ENCODE results near the gene FN1.

FN1 gene

GRCh38 chr2:215431778-215432758 is 3.8 kb downstream of the FN1 start:
- no peaks in the 10 kb centered on the region for H3K36me3 ChIP-seq (ENCODE audit: control insufficient read depth, insufficient read depth, low read length)
- 97 to 98% methylated on average over 5 to 6 of the region's 7 CpGs for whole genome bisulfite sequencing, 2 experiments

DNA sequence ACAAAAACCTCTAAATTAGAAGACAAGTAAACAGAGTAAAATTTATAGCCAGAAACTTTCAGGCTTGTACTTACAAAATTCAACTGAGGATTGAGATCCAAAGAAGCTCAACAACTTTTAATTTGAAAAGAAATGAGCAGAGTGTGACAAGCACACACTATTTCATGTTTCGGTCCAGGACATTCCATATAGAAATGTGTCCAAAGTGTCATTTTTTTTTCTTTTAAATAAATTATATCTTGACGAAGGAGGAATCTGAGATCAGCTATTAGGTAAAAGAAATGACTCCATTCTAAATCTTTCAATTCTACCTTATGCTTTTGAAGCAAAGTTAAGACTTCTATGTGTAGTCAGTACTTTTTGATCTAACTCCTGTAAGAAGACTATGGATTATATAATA is 4.6 kb downstream of the FN1 start:
- H3K9me3 ChIP-seq (ENCODE audit: control insufficient read depth, low read length) = no peaks in the 10 kb centered on the region
- H3K27me3 ChIP-seq (ENCODE audit: control insufficient read depth, insufficient read depth, low read length, poor library complexity, severe bottlenecking) = peaks cover 7% of the 10 kb centered on the region
- 90% methylated on average over 1 of the region's 2 CpGs; no CpG with 5 or more reads in 1 of the 2 experiments for WGBS, 2 experiments
- H3K4me1 ChIP-seq (ENCODE audit: control insufficient read depth, insufficient read depth, low read length) = no peaks in the 10 kb centered on the region
- no peak overlapping the region for H3K27ac ChIP-seq (ENCODE audit: insufficient read depth, low read depth, low read length, poor library complexity, severe bottlenecking)
- H3K4me3 ChIP-seq (ENCODE audit: insufficient read depth, low read depth, low read length) = no peak overlapping the region
- H3K36me3 ChIP-seq (ENCODE audit: control insufficient read depth, insufficient read depth, low read length) = no peaks in the 10 kb centered on the region

More at GRCh38 chr2:215431778-215432758, 3.8 kb downstream of the FN1 start:
- peaks cover 8% of the 10 kb centered on the region for H3K27me3 ChIP-seq (ENCODE audit: control insufficient read depth, insufficient read depth, low read length, poor library complexity, severe bottlenecking)
- no peaks in the 10 kb centered on the region for H3K9me3 ChIP-seq (ENCODE audit: control insufficient read depth, low read length)
- no peak overlapping the region for H3K4me3 ChIP-seq (ENCODE audit: insufficient read depth, low read depth, low read length)
- no peak overlapping the region for H3K27ac ChIP-seq (ENCODE audit: insufficient read depth, low read depth, low read length, poor library complexity, severe bottlenecking)
- no peaks in the 10 kb centered on the region for H3K4me1 ChIP-seq (ENCODE audit: control insufficient read depth, insufficient read depth, low read length)

DNA sequence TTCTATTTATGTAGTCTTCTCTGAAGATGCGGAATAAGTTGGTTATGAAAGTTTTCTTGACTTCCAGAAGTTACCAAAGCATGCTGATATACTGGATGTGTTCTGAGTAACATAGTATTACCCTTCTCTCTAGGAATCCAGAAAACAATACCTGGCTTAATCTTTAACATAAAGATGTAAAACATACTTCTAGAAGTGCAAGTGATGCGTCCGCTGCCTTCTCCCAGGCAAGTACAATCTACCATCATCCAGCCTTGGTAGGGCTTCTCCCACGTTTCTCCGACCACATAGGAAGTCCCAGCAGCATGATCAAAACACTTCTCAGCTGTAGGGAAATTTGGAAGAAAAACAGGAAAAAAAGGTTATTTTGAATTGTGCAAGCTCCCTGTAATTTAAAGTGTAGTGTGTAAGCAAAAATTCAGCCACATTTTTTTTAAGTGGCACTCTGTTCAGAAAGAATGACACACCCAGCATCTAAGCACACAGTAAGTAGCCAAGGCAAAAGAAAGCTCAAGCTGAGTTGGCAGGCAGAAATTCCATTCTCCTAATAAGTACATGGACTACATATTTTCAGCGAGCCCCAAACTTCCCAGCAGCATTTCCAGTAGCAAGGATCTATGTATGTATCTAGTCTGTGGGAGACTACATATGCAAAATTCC is 5.2 kb downstream of the FN1 start:
- no peaks in the 10 kb centered on the region for H3K9me3 ChIP-seq (ENCODE audit: control insufficient read depth, low read length)
- H3K4me1 ChIP-seq (ENCODE audit: control insufficient read depth, insufficient read depth, low read length) = no peaks in the 10 kb centered on the region
- WGBS, 2 experiments = 94 to 99% methylated on average over 5 to 6 of the region's 6 CpGs
- H3K4me3 ChIP-seq (ENCODE audit: insufficient read depth, low read depth, low read length) = no peak overlapping the region
- H3K27me3 ChIP-seq (ENCODE audit: control insufficient read depth, insufficient read depth, low read length, poor library complexity, severe bottlenecking) = peaks cover 7% of the 10 kb centered on the region
- H3K36me3 ChIP-seq (ENCODE audit: control insufficient read depth, insufficient read depth, low read length) = no peaks in the 10 kb centered on the region
- H3K27ac ChIP-seq (ENCODE audit: insufficient read depth, low read depth, low read length, poor library complexity, severe bottlenecking) = no peak overlapping the region

DNA sequence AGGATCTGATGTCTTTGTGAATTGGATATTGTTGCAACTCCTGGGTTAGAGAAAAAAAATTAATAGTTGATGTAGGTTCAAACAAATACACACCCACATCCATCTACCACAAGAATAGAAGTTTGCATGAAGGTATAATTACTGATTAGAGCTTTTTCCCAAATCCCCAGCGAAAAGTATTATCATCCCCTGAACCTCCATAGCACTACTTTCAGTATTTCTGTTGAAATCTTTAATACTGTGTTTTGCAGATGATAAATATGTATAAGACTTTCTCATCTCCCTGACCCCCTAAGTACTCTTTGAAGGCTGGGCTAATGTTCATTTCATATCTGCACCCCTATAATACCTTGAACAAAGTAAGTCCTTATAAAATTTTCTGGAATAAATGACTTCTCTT is 6.4 kb downstream of the FN1 start:
- Histone ChIP-seq H3K36me3 (ENCODE audit: control insufficient read depth, insufficient read depth, low read length) (no peaks in the 10 kb centered on the region), H3K27me3 (ENCODE audit: control insufficient read depth, insufficient read depth, low read length, poor library complexity, severe bottlenecking) (no peaks in the 10 kb centered on the region), H3K4me3 (ENCODE audit: insufficient read depth, low read depth, low read length) (no peak overlapping the region)

GRCh38 chr2:215428060-215428910 is 7.6 kb downstream of the FN1 start:
- no peak overlapping the region for H3K4me3 ChIP-seq (ENCODE audit: insufficient read depth, low read depth, low read length)
- 95 to 97% methylated on average over 19 of the region's 19 CpGs for WGBS, 2 experiments
- H3K27me3 ChIP-seq (ENCODE audit: control insufficient read depth, insufficient read depth, low read length, poor library complexity, severe bottlenecking) = no peaks in the 10 kb centered on the region
- no peaks in the 10 kb centered on the region for H3K9me3 ChIP-seq (ENCODE audit: control insufficient read depth, low read length)
- no peak overlapping the region for H3K27ac ChIP-seq (ENCODE audit: insufficient read depth, low read depth, low read length, poor library complexity, severe bottlenecking)
- H3K36me3 ChIP-seq (ENCODE audit: control insufficient read depth, insufficient read depth, low read length) = peaks cover 2% of the 10 kb centered on the region
- H3K4me1 ChIP-seq (ENCODE audit: control insufficient read depth, insufficient read depth, low read length) = no peaks in the 10 kb centered on the region

More for the DNA sequence above, 6.4 kb downstream of the FN1 start:
- Histone ChIP-seq H3K4me1 (ENCODE audit: control insufficient read depth, insufficient read depth, low read length) (no peaks in the 10 kb centered on the region), H3K27ac (ENCODE audit: insufficient read depth, low read depth, low read length, poor library complexity, severe bottlenecking) (no peak overlapping the region), H3K9me3 (ENCODE audit: control insufficient read depth, low read length) (no peaks in the 10 kb centered on the region)
- 100% methylated on average over 1 of the region's 1 CpG; no CpG with 5 or more reads in 1 of the 2 experiments for WGBS, 2 experiments

GRCh38 chr2:215427585-215427984 is 8.3 kb downstream of the FN1 start:
- no peaks in the 10 kb centered on the region for H3K9me3 ChIP-seq (ENCODE audit: control insufficient read depth, low read length)
- H3K27ac ChIP-seq (ENCODE audit: insufficient read depth, low read depth, low read length, poor library complexity, severe bottlenecking) = no peak overlapping the region
- 96% methylated on average over 5 of the region's 5 CpGs; no CpG with 5 or more reads in 1 of the 2 experiments for WGBS, 2 experiments
- H3K27me3 ChIP-seq (ENCODE audit: control insufficient read depth, insufficient read depth, low read length, poor library complexity, severe bottlenecking) = no peaks in the 10 kb centered on the region
- H3K36me3 ChIP-seq (ENCODE audit: control insufficient read depth, insufficient read depth, low read length) = peaks cover 3% of the 10 kb centered on the region
- no peak overlapping the region for H3K4me3 ChIP-seq (ENCODE audit: insufficient read depth, low read depth, low read length)
- no peaks in the 10 kb centered on the region for H3K4me1 ChIP-seq (ENCODE audit: control insufficient read depth, insufficient read depth, low read length)

GRCh38 chr2:215425021-215425782 is 10.7 kb downstream of the FN1 start:
- WGBS, 2 experiments = 88 to 95% methylated on average over 11 of the region's 11 CpGs
- H3K4me3 ChIP-seq (ENCODE audit: insufficient read depth, low read depth, low read length) = no peak overlapping the region

GRCh38 chr2:215423928-215424540 is 11.8 kb downstream of the FN1 start:
- Histone ChIP-seq H3K9me3 (ENCODE audit: control insufficient read depth, low read length) (no peaks in the 10 kb centered on the region), H3K27me3 (ENCODE audit: control insufficient read depth, insufficient read depth, low read length, poor library complexity, severe bottlenecking) (no peaks in the 10 kb centered on the region), H3K4me1 (ENCODE audit: control insufficient read depth, insufficient read depth, low read length) (no peaks in the 10 kb centered on the region), H3K36me3 (ENCODE audit: control insufficient read depth, insufficient read depth, low read length) (peaks cover 5% of the 10 kb centered on the region), H3K4me3 (ENCODE audit: insufficient read depth, low read depth, low read length) (no peak overlapping the region), H3K27ac (ENCODE audit: insufficient read depth, low read depth, low read length, poor library complexity, severe bottlenecking) (no peak overlapping the region)
- WGBS, 2 experiments = 95 to 96% methylated on average over 12 of the region's 12 CpGs

More at GRCh38 chr2:215425021-215425782, 10.7 kb downstream of the FN1 start:
- Histone ChIP-seq H3K9me3 (ENCODE audit: control insufficient read depth, low read length) (no peaks in the 10 kb centered on the region), H3K36me3 (ENCODE audit: control insufficient read depth, insufficient read depth, low read length) (peaks cover 3% of the 10 kb centered on the region), H3K27ac (ENCODE audit: insufficient read depth, low read depth, low read length, poor library complexity, severe bottlenecking) (no peak overlapping the region), H3K27me3 (ENCODE audit: control insufficient read depth, insufficient read depth, low read length, poor library complexity, severe bottlenecking) (no peaks in the 10 kb centered on the region), H3K4me1 (ENCODE audit: control insufficient read depth, insufficient read depth, low read length) (no peaks in the 10 kb centered on the region)

DNA sequence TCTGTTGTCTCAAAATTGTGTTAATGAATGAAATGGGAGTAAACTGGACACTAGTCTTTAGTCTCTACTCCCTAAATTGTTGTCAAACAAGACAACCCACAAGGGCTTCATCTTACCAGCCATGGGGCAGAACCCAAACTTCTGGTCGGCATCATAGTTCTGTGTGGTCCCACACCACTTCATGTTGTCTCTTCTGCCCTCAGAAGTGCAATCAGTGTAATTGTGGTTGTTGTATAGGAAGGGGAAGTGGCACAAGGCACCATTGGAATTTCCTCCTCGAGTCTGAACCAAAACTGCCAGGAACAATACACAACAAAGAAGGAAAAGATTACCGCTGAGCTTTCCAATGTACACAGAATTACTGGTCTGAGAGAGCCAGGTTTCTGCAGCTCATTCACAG is 12.6 kb downstream of the FN1 start:
- H3K27ac ChIP-seq (ENCODE audit: insufficient read depth, low read depth, low read length, poor library complexity, severe bottlenecking) = no peak overlapping the region
- no peaks in the 10 kb centered on the region for H3K4me1 ChIP-seq (ENCODE audit: control insufficient read depth, insufficient read depth, low read length)
- H3K36me3 ChIP-seq (ENCODE audit: control insufficient read depth, insufficient read depth, low read length) = peaks cover 10% of the 10 kb centered on the region
- WGBS, 2 experiments = 88 to 98% methylated on average over 3 of the region's 3 CpGs
- H3K27me3 ChIP-seq (ENCODE audit: control insufficient read depth, insufficient read depth, low read length, poor library complexity, severe bottlenecking) = no peaks in the 10 kb centered on the region
- H3K4me3 ChIP-seq (ENCODE audit: insufficient read depth, low read depth, low read length) = no peak overlapping the region
- H3K9me3 ChIP-seq (ENCODE audit: control insufficient read depth, low read length) = no peaks in the 10 kb centered on the region

All from ectodermal cell (in vitro differentiated cells).